C4-2B (cell line): Measurements from ENCODE around the gene PTPRN2.

Experiments
- ZFX ChIP-seq: fragments of 450-650 bp; IDR thresholded peaks from 2 replicates; pipeline ENCODE4 v1.6.1; 2017
- TF ChIP-seq, protein P1 (sequence below): fragments of 450-650 bp; conservative IDR thresholded peaks from 2 replicates; pipeline ENCODE4 v1.5.1; 2017; ENCODE audit warnings: mild to moderate bottlenecking

DNA sequence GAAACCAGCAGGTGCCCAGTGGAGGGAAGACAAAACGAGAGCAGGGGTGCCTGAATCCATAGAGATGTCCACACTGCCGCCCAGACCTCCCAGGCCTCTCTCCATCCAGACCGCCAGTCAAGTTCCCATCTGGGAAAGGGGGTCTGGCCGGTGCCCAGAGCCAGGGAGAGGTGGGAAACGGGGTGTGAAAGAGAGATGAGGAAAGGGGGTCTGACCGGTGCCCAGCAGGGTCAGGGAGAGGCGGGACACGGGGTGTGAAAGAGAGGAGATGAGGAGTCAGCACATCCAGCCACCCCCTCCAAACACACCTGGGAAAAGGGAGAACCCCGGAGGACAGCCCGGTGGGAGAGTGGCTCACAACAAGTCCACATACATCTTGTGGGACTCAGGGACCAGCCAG lies 185.8 kb downstream of the PTPRN2 start:
- TF ChIP-seq, protein P1, sequence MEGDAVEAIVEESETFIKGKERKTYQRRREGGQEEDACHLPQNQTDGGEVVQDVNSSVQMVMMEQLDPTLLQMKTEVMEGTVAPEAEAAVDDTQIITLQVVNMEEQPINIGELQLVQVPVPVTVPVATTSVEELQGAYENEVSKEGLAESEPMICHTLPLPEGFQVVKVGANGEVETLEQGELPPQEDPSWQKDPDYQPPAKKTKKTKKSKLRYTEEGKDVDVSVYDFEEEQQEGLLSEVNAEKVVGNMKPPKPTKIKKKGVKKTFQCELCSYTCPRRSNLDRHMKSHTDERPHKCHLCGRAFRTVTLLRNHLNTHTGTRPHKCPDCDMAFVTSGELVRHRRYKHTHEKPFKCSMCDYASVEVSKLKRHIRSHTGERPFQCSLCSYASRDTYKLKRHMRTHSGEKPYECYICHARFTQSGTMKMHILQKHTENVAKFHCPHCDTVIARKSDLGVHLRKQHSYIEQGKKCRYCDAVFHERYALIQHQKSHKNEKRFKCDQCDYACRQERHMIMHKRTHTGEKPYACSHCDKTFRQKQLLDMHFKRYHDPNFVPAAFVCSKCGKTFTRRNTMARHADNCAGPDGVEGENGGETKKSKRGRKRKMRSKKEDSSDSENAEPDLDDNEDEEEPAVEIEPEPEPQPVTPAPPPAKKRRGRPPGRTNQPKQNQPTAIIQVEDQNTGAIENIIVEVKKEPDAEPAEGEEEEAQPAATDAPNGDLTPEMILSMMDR = no peak
- no peak for TF ChIP-seq ZFX
